HepG2 (cell line): ENCODE measurements around the gene LMAN2L. TPM values are rescaled to one million over a fixed set of nuclear protein-coding genes. Genes with fewer than 3 reads are reported as not detected.
A peak's percentile ranks its signal among the peaks of the same experiment; 100 is the strongest.

Experiments
- CCDC6 ChIP-seq: sonication (generic); formaldehyde crosslinking; IDR thresholded peaks from 2 replicates; pipeline ENCODE4 v1.8.1; 2022; ENCODE audit warnings: mild to moderate bottlenecking, missing genetic modification reagents, moderate library complexity
- NFATC3 ChIP-seq: sonication (generic); formaldehyde crosslinking; IDR thresholded peaks from 2 replicates; pipeline ENCODE4 v1.5.1; 2020; ENCODE audit warnings: mild to moderate bottlenecking, missing genetic modification reagents
- REL ChIP-seq: sonication (generic); formaldehyde crosslinking; conservative IDR thresholded peaks from 2 replicates; pipeline ENCODE4 v1.8.0; 2022; ENCODE audit warnings: mild to moderate bottlenecking, missing genetic modification reagents, moderate library complexity
- RELA ChIP-seq: sonication (generic); formaldehyde crosslinking; IDR thresholded peaks from 2 replicates; pipeline ENCODE4 v1.4.0; 2020; ENCODE audit warnings: missing genetic modification reagents
- YY1 ChIP-seq: IDR thresholded peaks from 2 replicates; pipeline ENCODE4 v1.6.1; 2011; ENCODE audit warnings: low read length, low read depth, moderate library complexity, mild to moderate bottlenecking; ENCODE audit not compliant: insufficient read depth, insufficient replicate concordance
- ZBTB7B ChIP-seq: sonication (generic); formaldehyde crosslinking; IDR thresholded peaks from 2 replicates; pipeline ENCODE4 v1.4.0; 2020; ENCODE audit warnings: missing genetic modification reagents
- ZMYM2 ChIP-seq: sonication (generic); formaldehyde crosslinking; IDR thresholded peaks from 2 replicates; pipeline ENCODE4 v1.8.0; 2022; ENCODE audit warnings: mild to moderate bottlenecking, missing genetic modification reagents
- ZNF225 ChIP-seq: sonication (generic); formaldehyde crosslinking; IDR thresholded peaks from 2 replicates; pipeline ENCODE4 v1.4.0; 2020; ENCODE audit warnings: mild to moderate bottlenecking, missing genetic modification reagents
- ZNF256 ChIP-seq: sonication (generic); formaldehyde crosslinking; conservative IDR thresholded peaks from 2 replicates; pipeline ENCODE4 v1.4.0; 2020; ENCODE audit warnings: missing genetic modification reagents
- ZNF30 ChIP-seq: sonication (generic); formaldehyde crosslinking; IDR thresholded peaks from 2 replicates; pipeline ENCODE4 v1.5.0; 2020; ENCODE audit warnings: mild to moderate bottlenecking, missing genetic modification reagents
- ZNF337 ChIP-seq: sonication (generic); formaldehyde crosslinking; IDR thresholded peaks from 2 replicates; pipeline ENCODE4 v1.5.1; 2020; ENCODE audit warnings: missing genetic modification reagents, low read depth, mild to moderate bottlenecking, borderline replicate concordance
- ZNF501 ChIP-seq: sonication (generic); formaldehyde crosslinking; IDR thresholded peaks from 2 replicates; pipeline ENCODE4 v1.5.1; 2020; ENCODE audit warnings: mild to moderate bottlenecking, moderate library complexity, missing genetic modification reagents
- ZNF670 ChIP-seq: sonication (generic); formaldehyde crosslinking; IDR thresholded peaks from 2 replicates; pipeline ENCODE4 v1.8.0; 2022; ENCODE audit warnings: mild to moderate bottlenecking, missing genetic modification reagents, borderline replicate concordance
- ZNF777 ChIP-seq: sonication (generic); formaldehyde crosslinking; IDR thresholded peaks from 2 replicates; pipeline ENCODE4 v1.4.0; 2020; ENCODE audit warnings: missing genetic modification reagents
- ZSCAN12 ChIP-seq: sonication (generic); formaldehyde crosslinking; IDR thresholded peaks from 2 replicates; pipeline ENCODE4 v1.9.0; 2021; ENCODE audit warnings: mild to moderate bottlenecking, missing genetic modification reagents
- polyA plus RNA-seq, 8 experiments: library from polyadenylated mRNA; depleted of rRNA in 3 of 8; stranded (reverse) in 7 of 8; unstranded in 1 of 8; fragments of >200 nt; fragmentation: Illumina TruSeq in 4 of 8; extraction: Trizol in 4 of 8; gene quantifications; 2 replicates each; pipeline versions ENCODE4 v1.2.1 to v1.2.3, GENCODE V29; 2011 to 2016; ENCODE audit warnings: low read depth in 4 of 8, missing spikeins in 1 of 8, mixed read lengths in 1 of 8; ENCODE audit not compliant: insufficient read depth in 1 of 8
- total RNA-seq, 5 experiments: library from RNA; depleted of rRNA; stranded (reverse); fragments of >200 nt; fragmentation: Illumina TruSeq; extraction: Trizol; gene quantifications; 2 replicates each; pipeline ENCODE4 v1.2.3, GENCODE V29; 2016; ENCODE audit warnings: low read depth in 1 of 5
- TF ChIP-seq, protein P1 (sequence below): sonication (generic); formaldehyde crosslinking; IDR thresholded peaks from 2 replicates; pipeline ENCODE4 v1.8.0; 2022; ENCODE audit warnings: mild to moderate bottlenecking, missing genetic modification reagents, borderline replicate concordance
- TF ChIP-seq, protein P2 (sequence below): sonication (generic); formaldehyde crosslinking; IDR thresholded peaks from 2 replicates; pipeline ENCODE4 v1.4.0; 2020; ENCODE audit warnings: missing genetic modification reagents
- TF ChIP-seq, protein P3 (sequence below): sonication (generic); IDR thresholded peaks from 2 replicates; pipeline ENCODE4 v1.6.1; 2016; ENCODE audit warnings: low read depth, borderline replicate concordance
- TF ChIP-seq, protein P4 (sequence below): sonication (generic); formaldehyde crosslinking; IDR thresholded peaks from 2 replicates; pipeline ENCODE4 v1.4.0; 2020; ENCODE audit warnings: missing genetic modification reagents
- TF ChIP-seq, protein P5 (sequence below): IDR thresholded peaks from 2 replicates; pipeline ENCODE4 v1.6.1; 2016; ENCODE audit warnings: low read depth, control low read depth

LMAN2L gene
- total and polyA plus RNA-seq, 2 of the 13 experiments (the other 11 are each of a cell fraction or from before 2014, with no cell fraction given): 39.1 to 57.9 TPM

DNA sequence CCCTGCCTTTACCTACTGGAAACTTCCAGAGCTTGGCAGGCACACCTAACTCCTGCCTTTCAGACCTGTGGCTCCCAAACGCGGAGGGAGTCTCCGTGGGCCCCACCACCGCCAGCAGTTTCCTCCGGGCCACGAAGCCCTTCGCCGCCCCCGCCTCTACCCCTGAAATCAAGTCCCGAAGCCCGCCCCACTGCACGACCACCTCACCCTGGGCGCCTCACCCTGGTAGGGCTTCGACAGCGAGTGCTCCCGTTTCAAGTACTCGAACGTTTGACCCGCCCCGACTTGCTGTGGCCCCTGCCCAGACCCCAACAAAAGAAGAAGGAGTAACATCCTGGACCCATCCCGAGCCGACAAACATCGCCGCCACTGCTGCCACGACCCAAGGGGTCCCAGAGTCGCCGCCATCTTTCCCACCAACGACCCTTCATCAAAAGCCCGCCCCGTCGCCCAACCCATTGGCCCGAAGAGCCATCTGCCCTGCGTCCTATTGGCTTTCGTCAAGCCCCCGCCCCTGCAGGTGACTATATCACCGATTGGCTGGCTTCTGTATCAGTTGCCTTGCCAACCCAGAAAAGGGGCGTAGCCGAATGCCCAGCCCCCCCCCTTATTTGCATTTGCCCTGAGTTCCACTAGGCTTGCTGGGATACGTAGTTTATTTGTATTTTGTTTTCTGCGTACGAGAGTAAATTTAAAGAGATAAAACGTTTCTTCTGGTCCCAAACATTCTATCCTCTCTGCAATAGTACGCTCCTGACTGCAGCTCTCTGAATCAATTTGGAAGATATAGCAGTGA, at the start of gene LMAN2L (continued):
- TF ChIP-seq ZMYM2 (CRISPR knock-in tag) (no peak), ZSCAN12 (CRISPR knock-in tag) (no peak), ZNF256 (CRISPR knock-in tag) (no peak), REL (no peak), CCDC6 (CRISPR knock-in tag) (no peak), ZNF501 (CRISPR knock-in tag) (peak; percentile 83), ZNF670 (CRISPR knock-in tag) (no peak), ZNF225 (peak; percentile 82), NFATC3 (CRISPR knock-in tag) (0 out of 2 replicates have a peak, but pooled peaks have one; percentile 63), YY1 (peak; percentile 97), ZNF777 (CRISPR knock-in tag) (peak; percentile 56; the same call in 1 of the 2 replicates), ZNF337 (CRISPR knock-in tag) (no peak), RELA (CRISPR knock-in tag) (no peak), ZBTB7B (peak; percentile 94), ZNF30 (no peak)
- TF ChIP-seq, protein P1, sequence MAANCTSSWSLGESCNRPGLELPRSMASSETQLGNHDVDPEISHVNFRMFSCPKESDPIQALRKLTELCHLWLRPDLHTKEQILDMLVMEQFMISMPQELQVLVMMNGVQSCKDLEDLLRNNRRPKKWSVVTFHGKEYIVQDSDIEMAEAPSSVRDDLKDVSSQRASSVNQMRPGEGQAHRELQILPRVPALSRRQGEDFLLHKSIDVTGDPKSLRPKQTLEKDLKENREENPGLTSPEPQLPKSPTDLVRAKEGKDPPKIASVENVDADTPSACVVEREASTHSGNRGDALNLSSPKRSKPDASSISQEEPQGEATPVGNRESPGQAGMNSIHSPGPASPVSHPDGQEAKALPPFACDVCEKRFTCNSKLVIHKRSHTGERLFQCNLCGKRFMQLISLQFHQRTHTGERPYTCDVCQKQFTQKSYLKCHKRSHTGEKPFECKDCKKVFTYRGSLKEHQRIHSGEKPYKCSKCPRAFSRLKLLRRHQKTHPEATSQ (CRISPR knock-in tag): peak; percentile 56; the same call in 1 of the 2 replicates
- TF ChIP-seq, protein P2, sequence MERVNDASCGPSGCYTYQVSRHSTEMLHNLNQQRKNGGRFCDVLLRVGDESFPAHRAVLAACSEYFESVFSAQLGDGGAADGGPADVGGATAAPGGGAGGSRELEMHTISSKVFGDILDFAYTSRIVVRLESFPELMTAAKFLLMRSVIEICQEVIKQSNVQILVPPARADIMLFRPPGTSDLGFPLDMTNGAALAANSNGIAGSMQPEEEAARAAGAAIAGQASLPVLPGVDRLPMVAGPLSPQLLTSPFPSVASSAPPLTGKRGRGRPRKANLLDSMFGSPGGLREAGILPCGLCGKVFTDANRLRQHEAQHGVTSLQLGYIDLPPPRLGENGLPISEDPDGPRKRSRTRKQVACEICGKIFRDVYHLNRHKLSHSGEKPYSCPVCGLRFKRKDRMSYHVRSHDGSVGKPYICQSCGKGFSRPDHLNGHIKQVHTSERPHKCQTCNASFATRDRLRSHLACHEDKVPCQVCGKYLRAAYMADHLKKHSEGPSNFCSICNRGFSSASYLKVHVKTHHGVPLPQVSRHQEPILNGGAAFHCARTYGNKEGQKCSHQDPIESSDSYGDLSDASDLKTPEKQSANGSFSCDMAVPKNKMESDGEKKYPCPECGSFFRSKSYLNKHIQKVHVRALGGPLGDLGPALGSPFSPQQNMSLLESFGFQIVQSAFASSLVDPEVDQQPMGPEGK: peak; percentile 33; the same call in 1 of the 2 replicates
- TF ChIP-seq, protein P3, sequence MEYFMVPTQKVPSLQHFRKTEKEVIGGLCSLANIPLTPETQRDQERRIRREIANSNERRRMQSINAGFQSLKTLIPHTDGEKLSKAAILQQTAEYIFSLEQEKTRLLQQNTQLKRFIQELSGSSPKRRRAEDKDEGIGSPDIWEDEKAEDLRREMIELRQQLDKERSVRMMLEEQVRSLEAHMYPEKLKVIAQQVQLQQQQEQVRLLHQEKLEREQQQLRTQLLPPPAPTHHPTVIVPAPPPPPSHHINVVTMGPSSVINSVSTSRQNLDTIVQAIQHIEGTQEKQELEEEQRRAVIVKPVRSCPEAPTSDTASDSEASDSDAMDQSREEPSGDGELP: peak; percentile 71; the same call in 1 of the 2 replicates
- TF ChIP-seq, protein P4, sequence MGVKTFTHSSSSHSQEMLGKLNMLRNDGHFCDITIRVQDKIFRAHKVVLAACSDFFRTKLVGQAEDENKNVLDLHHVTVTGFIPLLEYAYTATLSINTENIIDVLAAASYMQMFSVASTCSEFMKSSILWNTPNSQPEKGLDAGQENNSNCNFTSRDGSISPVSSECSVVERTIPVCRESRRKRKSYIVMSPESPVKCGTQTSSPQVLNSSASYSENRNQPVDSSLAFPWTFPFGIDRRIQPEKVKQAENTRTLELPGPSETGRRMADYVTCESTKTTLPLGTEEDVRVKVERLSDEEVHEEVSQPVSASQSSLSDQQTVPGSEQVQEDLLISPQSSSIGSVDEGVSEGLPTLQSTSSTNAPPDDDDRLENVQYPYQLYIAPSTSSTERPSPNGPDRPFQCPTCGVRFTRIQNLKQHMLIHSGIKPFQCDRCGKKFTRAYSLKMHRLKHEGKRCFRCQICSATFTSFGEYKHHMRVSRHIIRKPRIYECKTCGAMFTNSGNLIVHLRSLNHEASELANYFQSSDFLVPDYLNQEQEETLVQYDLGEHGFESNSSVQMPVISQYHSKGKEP (CRISPR knock-in tag): no peak
- TF ChIP-seq, protein P5, sequence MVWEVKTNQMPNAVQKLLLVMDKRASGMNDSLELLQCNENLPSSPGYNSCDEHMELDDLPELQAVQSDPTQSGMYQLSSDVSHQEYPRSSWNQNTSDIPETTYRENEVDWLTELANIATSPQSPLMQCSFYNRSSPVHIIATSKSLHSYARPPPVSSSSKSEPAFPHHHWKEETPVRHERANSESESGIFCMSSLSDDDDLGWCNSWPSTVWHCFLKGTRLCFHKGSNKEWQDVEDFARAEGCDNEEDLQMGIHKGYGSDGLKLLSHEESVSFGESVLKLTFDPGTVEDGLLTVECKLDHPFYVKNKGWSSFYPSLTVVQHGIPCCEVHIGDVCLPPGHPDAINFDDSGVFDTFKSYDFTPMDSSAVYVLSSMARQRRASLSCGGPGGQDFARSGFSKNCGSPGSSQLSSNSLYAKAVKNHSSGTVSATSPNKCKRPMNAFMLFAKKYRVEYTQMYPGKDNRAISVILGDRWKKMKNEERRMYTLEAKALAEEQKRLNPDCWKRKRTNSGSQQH (CRISPR knock-in tag): peak; percentile 52
